NCI-H2171 treated with DMSO at 0.1 percent for 48 hours (cell line): ENCODE measurements around the gene PIK3CA.
A peak's percentile ranks its signal among the peaks of the same experiment; 100 is the strongest.
"Not testable (repeated sequence)": the region's sequence is repeated elsewhere in the genome, so short reads cannot be mapped to it uniquely, and the experiment has no call there.

Experiments
- DNase-seq: peaks from one replicate; lab custom pipeline; 2025; lab: John Stamatoyannopoulos, UW

PIK3CA gene

GRCh38 chr3:179200790-179201189, 52.6 kb downstream of the PIK3CA start:
- DNase-seq: no peak

GRCh38 chr3:179215550-179215949, 67.4 kb downstream of the PIK3CA start:
- DNase-seq: not testable (repeated sequence)

GRCh38 chr3:179218213-179218612, 70.1 kb downstream of the PIK3CA start:
- not testable (repeated sequence) for DNase-seq

GRCh38 chr3:179223548-179223947, 75.4 kb downstream of the PIK3CA start:
- no peak for DNase-seq

- DNase-seq: no peak
Measured at GRCh38 chr3:179224584-179224983, 76.4 kb downstream of the PIK3CA start.

GRCh38 chr3:179227349-179227748, 79.2 kb downstream of the PIK3CA start:
- no peak for DNase-seq

- no peak for DNase-seq
Measured at GRCh38 chr3:179229177-179229576, 81.0 kb downstream of the PIK3CA start.

GRCh38 chr3:179233043-179233442, 84.9 kb downstream of the PIK3CA start:
- no peak for DNase-seq

- no peak for DNase-seq
Measured at GRCh38 chr3:179234199-179234598, 86.0 kb downstream of the PIK3CA start.

- no peak for DNase-seq
Measured at GRCh38 chr3:179236669-179237301, 88.6 kb downstream of the PIK3CA start.

GRCh38 chr3:179240299-179240698, 92.1 kb downstream of the PIK3CA start:
- DNase-seq: not testable (repeated sequence)

- not testable (repeated sequence) for DNase-seq
Measured at GRCh38 chr3:179242859-179243258, 94.7 kb downstream of the PIK3CA start.

GRCh38 chr3:179244878-179245277, 96.7 kb downstream of the PIK3CA start:
- DNase-seq: no peak

GRCh38 chr3:179247289-179248015, 99.3 kb downstream of the PIK3CA start:
- DNase-seq: no peak

GRCh38 chr3:179250803-179251476, 102.8 kb downstream of the PIK3CA start, which contains the start of gene KCNMB3:
Gene KCNMB3 (minus strand): TSS chr3:179251114. CDS start chr3:179250990, 124 bp downstream.
- no peak for DNase-seq

- DNase-seq: no peak
Measured at GRCh38 chr3:179256813-179257212, 108.7 kb downstream of the PIK3CA start.

GRCh38 chr3:179257742-179258141, 109.6 kb downstream of the PIK3CA start:
- not testable (repeated sequence) for DNase-seq

- no peak for DNase-seq
Measured at GRCh38 chr3:179258820-179259219, 110.7 kb downstream of the PIK3CA start.

GRCh38 chr3:179259959-179260756, 112.0 kb downstream of the PIK3CA start:
- not testable (repeated sequence) for DNase-seq

GRCh38 chr3:179260949-179261765, 113.0 kb downstream of the PIK3CA start:
- peak; percentile 60 for DNase-seq

GRCh38 chr3:179263134-179263533, 115.0 kb downstream of the PIK3CA start:
- no peak for DNase-seq
